Measurements from ENCODE around the gene MOV10L1.

MOV10L1 gene

DNA sequence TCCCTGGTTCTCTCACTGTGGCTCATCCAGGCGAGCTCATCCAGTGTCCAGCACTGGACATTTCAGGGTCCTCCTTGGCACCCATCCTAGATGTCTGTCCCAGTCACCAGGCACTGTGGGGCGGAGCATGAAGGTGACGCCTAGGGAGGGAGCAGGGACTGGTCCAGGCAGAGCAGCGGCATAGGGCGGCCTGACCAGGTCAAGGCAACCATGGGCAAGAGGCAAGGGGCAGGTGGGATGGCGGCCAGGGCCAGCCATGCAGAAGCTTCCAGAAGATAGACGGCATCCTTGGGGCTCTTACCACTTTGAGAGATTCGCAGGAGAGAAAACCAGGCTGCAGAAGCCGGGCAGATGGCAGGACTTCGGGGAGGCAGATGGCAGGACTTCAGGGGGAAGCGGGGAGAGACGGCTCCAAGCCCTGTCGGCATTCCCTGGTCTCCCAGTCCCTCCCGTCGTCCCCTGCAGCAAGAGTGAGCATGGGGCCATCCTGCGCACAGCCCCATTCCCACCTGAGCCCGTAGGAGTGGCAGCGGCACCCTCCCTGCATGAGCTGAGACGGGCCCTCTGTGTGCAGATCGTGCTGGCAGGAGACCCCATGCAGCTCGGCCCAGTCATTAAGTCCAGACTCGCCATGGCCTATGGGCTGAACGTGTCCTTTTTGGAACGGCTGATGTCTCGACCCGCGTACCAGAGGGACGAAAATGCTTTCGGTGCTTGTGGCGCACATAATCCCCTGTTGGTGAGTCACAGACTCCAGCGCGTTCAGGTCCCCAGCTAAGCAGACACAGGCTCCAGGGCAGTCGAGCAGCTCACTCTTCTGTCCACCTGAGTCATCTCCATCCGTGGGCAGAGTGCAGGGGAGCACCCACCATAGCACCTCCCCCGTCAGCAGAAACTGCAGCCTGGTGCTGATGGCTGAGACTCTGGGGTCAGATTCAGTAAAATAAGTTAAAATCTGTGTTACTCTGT, 60.6 kb downstream of the MOV10L1 start:
- H3K4me2 ChIP-seq (ENCODE audit: low read length): no peak overlapping the region
- no peak overlapping the region for H3K4me3 ChIP-seq (ENCODE audit: low read depth, low read length)
- no peaks in the 10 kb centered on the region for H3K27me3 ChIP-seq (ENCODE audit: control insufficient read depth, insufficient read depth, low read length)
- no peaks in the 10 kb centered on the region for H3K9me3 ChIP-seq (ENCODE audit: control insufficient read depth, low read length)
- H3K27ac ChIP-seq: no peak overlapping the region
- TF ChIP-seq, protein P1, sequence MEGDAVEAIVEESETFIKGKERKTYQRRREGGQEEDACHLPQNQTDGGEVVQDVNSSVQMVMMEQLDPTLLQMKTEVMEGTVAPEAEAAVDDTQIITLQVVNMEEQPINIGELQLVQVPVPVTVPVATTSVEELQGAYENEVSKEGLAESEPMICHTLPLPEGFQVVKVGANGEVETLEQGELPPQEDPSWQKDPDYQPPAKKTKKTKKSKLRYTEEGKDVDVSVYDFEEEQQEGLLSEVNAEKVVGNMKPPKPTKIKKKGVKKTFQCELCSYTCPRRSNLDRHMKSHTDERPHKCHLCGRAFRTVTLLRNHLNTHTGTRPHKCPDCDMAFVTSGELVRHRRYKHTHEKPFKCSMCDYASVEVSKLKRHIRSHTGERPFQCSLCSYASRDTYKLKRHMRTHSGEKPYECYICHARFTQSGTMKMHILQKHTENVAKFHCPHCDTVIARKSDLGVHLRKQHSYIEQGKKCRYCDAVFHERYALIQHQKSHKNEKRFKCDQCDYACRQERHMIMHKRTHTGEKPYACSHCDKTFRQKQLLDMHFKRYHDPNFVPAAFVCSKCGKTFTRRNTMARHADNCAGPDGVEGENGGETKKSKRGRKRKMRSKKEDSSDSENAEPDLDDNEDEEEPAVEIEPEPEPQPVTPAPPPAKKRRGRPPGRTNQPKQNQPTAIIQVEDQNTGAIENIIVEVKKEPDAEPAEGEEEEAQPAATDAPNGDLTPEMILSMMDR (IDR thresholded peaks at IDR 0.05): no peak
- H3K36me3 ChIP-seq (ENCODE audit: control insufficient read depth, insufficient read depth, low read length): no peaks in the 10 kb centered on the region
- H3K4me1 ChIP-seq: no peaks in the 10 kb centered on the region
- no peaks in the 10 kb centered on the region for H3K79me2 ChIP-seq
- H3K9ac ChIP-seq: no peak overlapping the region
- H2AFZ ChIP-seq: no peak overlapping the region

DNA sequence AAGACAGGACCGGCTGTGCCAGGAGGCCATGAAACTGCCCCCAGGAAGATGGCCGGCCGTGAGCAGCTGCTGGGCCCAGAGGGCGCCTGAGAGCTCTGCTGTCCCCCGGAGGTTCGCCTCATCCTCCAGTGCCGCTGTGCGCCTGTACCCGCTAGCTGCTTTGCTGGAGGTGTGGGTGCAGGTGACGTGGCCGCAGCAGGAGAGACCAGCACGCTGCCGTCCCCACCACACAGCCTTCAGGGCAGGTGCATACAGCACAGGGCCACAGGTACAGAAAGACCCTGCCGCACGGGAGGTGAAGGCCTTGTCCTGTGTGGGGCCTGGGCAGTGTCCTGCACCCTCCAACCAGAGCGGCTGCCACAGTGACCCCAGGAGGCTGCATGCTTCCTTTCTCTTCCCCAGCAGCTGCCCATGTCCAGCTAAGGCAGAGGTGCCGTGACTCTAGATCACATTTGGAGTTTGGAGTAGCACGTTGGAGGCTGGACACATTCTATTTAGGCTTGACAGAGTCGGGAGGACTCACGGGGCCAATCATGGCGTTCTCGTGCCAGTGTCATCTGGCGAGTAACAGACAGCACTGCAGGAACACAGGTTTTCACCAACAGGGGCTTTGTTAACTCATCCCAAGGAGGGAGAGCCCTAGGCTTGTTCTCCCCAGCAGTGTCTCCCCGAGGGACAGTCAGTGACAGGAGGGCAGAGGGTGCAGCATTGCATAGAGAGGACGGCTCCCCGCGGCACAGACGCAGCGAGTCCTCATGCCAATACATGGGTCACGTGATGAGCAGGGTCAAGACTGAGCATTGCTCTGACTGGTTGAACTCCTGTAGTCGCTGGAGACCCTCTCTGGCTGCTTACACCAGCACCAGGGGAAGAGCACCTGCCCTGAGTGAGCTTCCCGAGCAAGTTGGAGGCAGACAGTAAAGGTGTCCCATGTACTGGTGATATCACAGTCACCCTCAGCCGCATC, 62.0 kb downstream of the MOV10L1 start:
- TF ChIP-seq, protein P1 (IDR thresholded peaks at IDR 0.05): no peak
- H3K4me3 ChIP-seq (ENCODE audit: low read depth, low read length): no peak overlapping the region
- no peaks in the 10 kb centered on the region for H3K27me3 ChIP-seq (ENCODE audit: control insufficient read depth, insufficient read depth, low read length)
- no peak overlapping the region for H2AFZ ChIP-seq
- H3K27ac ChIP-seq: no peak overlapping the region
- H3K36me3 ChIP-seq (ENCODE audit: control insufficient read depth, insufficient read depth, low read length): no peaks in the 10 kb centered on the region
- no peak overlapping the region for H3K9ac ChIP-seq
- H3K4me1 ChIP-seq: no peaks in the 10 kb centered on the region
- no peaks in the 10 kb centered on the region for H3K79me2 ChIP-seq
- no peak overlapping the region for H3K4me2 ChIP-seq (ENCODE audit: low read length)
- H3K9me3 ChIP-seq (ENCODE audit: control insufficient read depth, low read length): no peaks in the 10 kb centered on the region

DNA sequence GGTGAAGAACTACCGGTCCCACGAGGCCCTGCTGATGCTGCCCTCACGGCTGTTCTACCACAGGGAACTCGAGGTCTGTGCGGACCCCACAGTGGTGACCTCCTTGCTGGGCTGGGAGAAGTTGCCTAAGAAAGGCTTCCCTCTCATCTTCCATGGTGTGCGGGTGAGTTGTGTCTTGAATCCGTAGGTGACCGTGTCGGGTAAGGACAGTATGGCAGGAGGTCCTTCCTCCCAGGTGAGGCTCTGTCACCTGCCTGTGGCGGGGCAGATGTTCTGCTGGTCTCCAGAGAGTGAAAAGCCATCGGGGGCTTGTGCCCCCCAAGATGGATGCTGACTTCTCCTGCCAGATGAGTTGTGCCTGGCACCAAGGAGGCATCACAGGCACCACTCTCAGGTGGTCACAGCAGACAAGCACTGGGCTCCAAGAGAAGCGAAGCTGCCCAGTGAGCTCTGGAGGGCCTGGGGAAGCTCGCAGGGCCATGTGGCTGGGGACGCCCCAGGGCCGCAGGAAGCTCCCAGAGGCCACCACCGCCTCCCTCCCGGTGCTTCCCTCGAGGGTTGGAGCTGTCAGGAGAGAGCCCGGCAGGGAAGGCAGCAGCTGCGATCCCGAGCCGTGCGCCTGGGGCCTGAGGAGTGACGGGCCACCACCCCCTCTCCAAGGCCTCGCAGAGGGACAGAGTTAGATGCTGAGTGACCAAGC, 63.4 kb downstream of the MOV10L1 start:
- Histone ChIP-seq H3K36me3 (ENCODE audit: control insufficient read depth, insufficient read depth, low read length) (no peaks in the 10 kb centered on the region), H3K4me1 (no peaks in the 10 kb centered on the region), H3K9me3 (ENCODE audit: control insufficient read depth, low read length) (no peaks in the 10 kb centered on the region), H3K79me2 (no peaks in the 10 kb centered on the region), H2AFZ (no peak overlapping the region), H3K4me2 (ENCODE audit: low read length) (no peak overlapping the region), H3K27me3 (ENCODE audit: control insufficient read depth, insufficient read depth, low read length) (no peaks in the 10 kb centered on the region), H3K4me3 (ENCODE audit: low read depth, low read length) (no peak overlapping the region), H3K9ac (no peak overlapping the region), H3K27ac (no peak overlapping the region)
- TF ChIP-seq, protein P1 (IDR thresholded peaks at IDR 0.05): no peak

DNA sequence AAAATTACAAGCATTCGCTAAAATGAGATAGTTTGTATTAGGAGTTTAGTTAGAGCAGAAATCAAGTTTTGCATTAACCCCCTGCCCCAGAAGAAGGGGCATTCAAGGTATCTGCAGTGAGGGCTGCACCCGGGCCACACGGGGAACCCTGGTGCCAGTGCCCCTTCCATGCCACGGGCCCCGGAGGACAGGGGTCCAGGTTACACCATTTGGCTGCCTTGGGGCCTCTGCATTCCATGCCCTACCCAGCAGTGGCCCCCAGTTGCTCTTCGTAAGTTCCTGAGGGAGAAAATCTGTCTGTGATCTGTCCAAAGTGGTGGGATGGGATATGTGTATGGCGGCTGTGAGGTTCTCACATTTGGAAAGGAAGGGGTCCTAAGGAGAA, 63.9 kb downstream of the MOV10L1 start:
- Histone ChIP-seq H3K27me3 (ENCODE audit: control insufficient read depth, insufficient read depth, low read length) (no peaks in the 10 kb centered on the region), H3K4me3 (ENCODE audit: low read depth, low read length) (no peak overlapping the region), H3K27ac (no peak overlapping the region), H2AFZ (no peak overlapping the region), H3K4me1 (no peaks in the 10 kb centered on the region), H3K9ac (no peak overlapping the region), H3K79me2 (no peaks in the 10 kb centered on the region), H3K9me3 (ENCODE audit: control insufficient read depth, low read length) (no peaks in the 10 kb centered on the region), H3K36me3 (ENCODE audit: control insufficient read depth, insufficient read depth, low read length) (no peaks in the 10 kb centered on the region), H3K4me2 (ENCODE audit: low read length) (no peak overlapping the region)
- TF ChIP-seq, protein P1 (IDR thresholded peaks at IDR 0.05): no peak

All from parathyroid adenoma (tissue), 2 donors.